Osteocyte (in vitro differentiated cells): ENCODE results near the gene IGF2R. TPM values are rescaled to one million over a fixed set of nuclear protein-coding genes. Genes with fewer than 3 reads are reported as not detected.
A peak's percentile ranks its signal among the peaks of the same experiment; 100 is the strongest.

Experiments
- DNase-seq: peaks from one replicate; pipeline ENCODE4 v3.0.0; 2021; ENCODE audit warnings: mixed read lengths; ENCODE audit not compliant: unreplicated experiment; ENCODE audit errors: extremely low spot score
- H3K27ac Mint-ChIP-seq: one replicate; pipeline ENCODE4 v1.8.0; 2021; ENCODE audit warnings: mild to moderate bottlenecking, mixed read lengths; ENCODE audit not compliant: unreplicated experiment
- H3K27me3 Mint-ChIP-seq: one replicate; pipeline ENCODE4 v1.8.0; 2021; ENCODE audit warnings: mixed read lengths; ENCODE audit not compliant: unreplicated experiment
- H3K36me3 Mint-ChIP-seq: one replicate; pipeline ENCODE4 v1.8.0; 2021; ENCODE audit warnings: mixed read lengths; ENCODE audit not compliant: unreplicated experiment
- H3K4me1 Mint-ChIP-seq: one replicate; pipeline ENCODE4 v1.8.0; 2021; ENCODE audit warnings: mixed read lengths; ENCODE audit not compliant: unreplicated experiment
- H3K4me3 Mint-ChIP-seq: one replicate; pipeline ENCODE4 v1.8.0; 2021; ENCODE audit warnings: mild to moderate bottlenecking, moderate library complexity, mixed read lengths; ENCODE audit not compliant: unreplicated experiment
- H3K9me3 Mint-ChIP-seq: one replicate; pipeline ENCODE4 v1.8.0; 2021; ENCODE audit warnings: mixed read lengths; ENCODE audit not compliant: unreplicated experiment
- CTCF ChIP-seq: fragments of 200-600 bp; sonication (generic); IDR thresholded peaks from 2 replicates; pipeline ENCODE4 v1.5.0; 2021; ENCODE audit warnings: antibody characterized with exemption, mild to moderate bottlenecking, moderate library complexity
- total RNA-seq: library from RNA; stranded (reverse); gene quantifications from 2 replicates; pipeline ENCODE4 v1.2.1, GENCODE V29; 2021

IGF2R gene
- total RNA-seq, 1 donor from 2014 or later = 196 TPM

GRCh38 chr6:160058603-160059215 lies 89.8 kb downstream of the IGF2R start:
- peaks cover 53% of the 10 kb centered on the region for H3K36me3 Mint-ChIP-seq

GRCh38 chr6:160060221-160060620 lies 91.3 kb downstream of the IGF2R start:
- Mint-ChIP-seq H3K4me1 (no peaks in the 10 kb centered on the region), H3K4me3 (no peak overlapping the region), H3K9me3 (no peaks in the 10 kb centered on the region), H3K36me3 (peaks cover 58% of the 10 kb centered on the region), H3K27ac (no peak overlapping the region), H3K27me3 (no peaks in the 10 kb centered on the region)
- no peak for DNase-seq
- TF ChIP-seq CTCF = no peak

More at GRCh38 chr6:160058603-160059215, 89.8 kb downstream of the IGF2R start:
- no peak for DNase-seq
- Mint-ChIP-seq H3K27ac (no peak overlapping the region), H3K9me3 (no peaks in the 10 kb centered on the region), H3K4me3 (no peak overlapping the region), H3K4me1 (no peaks in the 10 kb centered on the region), H3K27me3 (no peaks in the 10 kb centered on the region)
- no peak for TF ChIP-seq CTCF

GRCh38 chr6:160060920-160061447 lies 92.1 kb downstream of the IGF2R start:
- H3K9me3 Mint-ChIP-seq = no peaks in the 10 kb centered on the region
- no peaks in the 10 kb centered on the region for H3K27me3 Mint-ChIP-seq
- peaks cover 58% of the 10 kb centered on the region for H3K36me3 Mint-ChIP-seq
- no peak for DNase-seq
- H3K4me1 Mint-ChIP-seq = no peaks in the 10 kb centered on the region
- no peak for TF ChIP-seq CTCF
- H3K27ac Mint-ChIP-seq = no peak overlapping the region
- no peak overlapping the region for H3K4me3 Mint-ChIP-seq

DNA sequence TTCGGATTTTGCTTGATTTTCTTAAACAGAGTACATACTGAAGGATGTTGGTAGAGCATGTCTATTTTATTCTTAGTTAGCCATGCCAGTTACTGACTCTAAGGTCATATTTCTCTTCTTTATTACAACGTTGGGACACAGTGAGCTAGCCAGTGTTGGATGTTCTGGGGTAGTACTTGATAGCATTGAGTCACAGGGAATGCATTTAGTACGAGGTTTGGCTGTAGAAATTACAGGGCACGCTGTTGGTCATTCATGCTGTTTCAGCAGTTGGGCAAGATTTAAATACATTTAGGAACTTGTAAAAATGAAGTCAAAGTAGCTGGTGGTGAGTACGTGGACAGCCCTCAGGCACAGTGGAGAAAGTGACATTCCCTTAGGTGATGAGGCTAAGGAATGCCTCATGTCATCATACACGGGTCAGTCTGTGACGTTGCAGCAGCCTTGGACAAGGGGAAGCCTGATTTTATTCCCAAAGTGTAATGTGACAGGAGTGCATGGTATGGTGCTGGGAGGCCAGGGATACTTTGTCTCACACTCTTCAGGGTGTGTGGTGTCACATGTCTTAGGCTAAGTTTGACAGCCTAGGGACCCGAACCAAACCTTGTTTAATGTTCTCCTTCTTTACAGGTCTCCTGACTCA lies 95.0 kb downstream of the IGF2R start:
- H3K4me1 Mint-ChIP-seq = no peaks in the 10 kb centered on the region
- H3K4me3 Mint-ChIP-seq = no peak overlapping the region
- TF ChIP-seq CTCF = no peak
- H3K9me3 Mint-ChIP-seq = no peaks in the 10 kb centered on the region
- peaks cover 65% of the 10 kb centered on the region for H3K36me3 Mint-ChIP-seq
- H3K27ac Mint-ChIP-seq = no peak overlapping the region
- DNase-seq = no peak
- H3K27me3 Mint-ChIP-seq = no peaks in the 10 kb centered on the region

- Mint-ChIP-seq H3K27ac (no peak overlapping the region), H3K4me1 (no peaks in the 10 kb centered on the region)
Measured at GRCh38 chr6:160065200-160065599, 96.3 kb downstream of the IGF2R start.

More at GRCh38 chr6:160065200-160065599, 96.3 kb downstream of the IGF2R start:
- Mint-ChIP-seq H3K9me3 (no peaks in the 10 kb centered on the region), H3K4me3 (no peak overlapping the region), H3K27me3 (no peaks in the 10 kb centered on the region), H3K36me3 (peaks cover 71% of the 10 kb centered on the region)
- DNase-seq = peak; percentile 80
- no peak for TF ChIP-seq CTCF
